Mesenchymal stem cell (in vitro differentiated cells and primary cell): ENCODE measurements around the gene SMARCD3.

Source experiments
- DNase-seq: peaks from one replicate; pipeline ENCODE4 v3.0.0-alpha.2; 2013
- H2AFZ ChIP-seq: one replicate; pipeline ENCODE4 v1.6.1; 2013; ENCODE audit warnings: low read depth, mild to moderate bottlenecking, control low read depth, inconsistent platforms, low read length, moderate library complexity
- H2AK5ac ChIP-seq: 2 replicates; pipeline ENCODE4 v1.6.1; 2013; ENCODE audit warnings: low read length, moderate library complexity, mild to moderate bottlenecking, inconsistent platforms; ENCODE audit not compliant: severe bottlenecking
- H2BK120ac ChIP-seq: one replicate; pipeline ENCODE4 v1.6.1; 2013; ENCODE audit warnings: low read depth, mild to moderate bottlenecking, inconsistent platforms, low read length, moderate library complexity
- H2BK12ac ChIP-seq, 2 experiments: one replicate each; pipeline ENCODE4 v1.6.1; 2013; ENCODE audit warnings: inconsistent platforms in 2 of 2, low read length in 2 of 2, mild to moderate bottlenecking in 2 of 2, moderate library complexity in 2 of 2, control low read depth in 1 of 2
- H2BK15ac ChIP-seq: one replicate; pipeline ENCODE4 v1.6.1; 2013; ENCODE audit warnings: mild to moderate bottlenecking, low read depth, inconsistent platforms; ENCODE audit not compliant: poor library complexity, severe bottlenecking
- H2BK5ac ChIP-seq: 2 replicates; pipeline ENCODE4 v1.6.1; 2013; ENCODE audit warnings: low read depth, mild to moderate bottlenecking, low read length, control low read depth, inconsistent platforms; ENCODE audit not compliant: poor library complexity, severe bottlenecking
- H3K14ac ChIP-seq, 2 experiments: one replicate each; pipeline ENCODE4 v1.6.1; 2013; ENCODE audit warnings: inconsistent platforms in 2 of 2, low read length in 2 of 2, control low read depth in 1 of 2, mild to moderate bottlenecking in 1 of 2, moderate library complexity in 1 of 2
- H3K18ac ChIP-seq, 2 experiments: one replicate each; pipeline ENCODE4 v1.6.1; 2013; ENCODE audit warnings: inconsistent platforms in 2 of 2, low read length in 2 of 2, control low read depth in 1 of 2, low read depth in 1 of 2, mild to moderate bottlenecking in 1 of 2
- H3K23ac ChIP-seq, 2 experiments: one replicate each; pipeline ENCODE4 v1.6.1; 2013; ENCODE audit warnings: inconsistent platforms in 2 of 2, low read length in 2 of 2, mild to moderate bottlenecking in 2 of 2, moderate library complexity in 2 of 2, control low read depth in 1 of 2
- H3K27ac ChIP-seq: 2 replicates; pipeline ENCODE4 v1.5.1; 2013; ENCODE audit warnings: mild to moderate bottlenecking, moderate library complexity, low read length, control low read depth, inconsistent platforms; ENCODE audit not compliant: poor library complexity, severe bottlenecking
- H3K27me3 ChIP-seq, 2 experiments: 2 replicates each; pipeline versions ENCODE4 v1.6.1 to v1.7.0; 2013; ENCODE audit warnings: low read length in 2 of 2, mild to moderate bottlenecking in 2 of 2, moderate library complexity in 2 of 2, control low read depth in 1 of 2, inconsistent platforms in 1 of 2; ENCODE audit not compliant: control insufficient read depth in 1 of 2, insufficient read depth in 1 of 2
- H3K36me3 ChIP-seq, 2 experiments: 2 replicates each; pipeline versions ENCODE4 v1.6.1 to v1.7.0; 2013; ENCODE audit warnings: low read length in 2 of 2, control low read depth in 1 of 2, inconsistent platforms in 1 of 2, low read depth in 1 of 2, mild to moderate bottlenecking in 1 of 2; ENCODE audit not compliant: insufficient read depth in 2 of 2, control insufficient read depth in 1 of 2
- H3K4ac ChIP-seq, 2 experiments: one replicate each; pipeline ENCODE4 v1.6.1; 2013; ENCODE audit warnings: inconsistent platforms in 2 of 2, low read length in 2 of 2, mild to moderate bottlenecking in 2 of 2, moderate library complexity in 2 of 2, control low read depth in 1 of 2, low read depth in 1 of 2
- H3K4me1 ChIP-seq: 2 replicates; pipeline ENCODE4 v1.6.1; 2013; ENCODE audit warnings: low read depth, low read length, control low read depth; ENCODE audit not compliant: control insufficient read depth, insufficient read depth
- H3K4me2 ChIP-seq: 2 replicates; pipeline ENCODE4 v1.6.1; 2013; ENCODE audit warnings: low read length, mild to moderate bottlenecking, inconsistent platforms; ENCODE audit not compliant: poor library complexity, severe bottlenecking
- H3K4me3 ChIP-seq, 2 experiments: 2 replicates each; pipeline versions ENCODE4 v1.5.1 to v1.7.0; 2013; ENCODE audit warnings: low read length in 2 of 2, mild to moderate bottlenecking in 2 of 2, control low read depth in 1 of 2, low read depth in 1 of 2; ENCODE audit not compliant: insufficient read depth in 1 of 2
- H3K79me1 ChIP-seq: replicated peaks from 2 replicates; pipeline ENCODE4 v1.6.1; 2013; ENCODE audit warnings: mild to moderate bottlenecking, control low read depth, low read length, inconsistent platforms; ENCODE audit not compliant: poor library complexity, severe bottlenecking
- H3K9ac ChIP-seq: 2 replicates; pipeline ENCODE4 v1.7.0; 2013; ENCODE audit warnings: mild to moderate bottlenecking, low read length, moderate library complexity
- H3K9me3 ChIP-seq: 2 replicates; pipeline ENCODE4 v1.7.0; 2013; ENCODE audit warnings: mild to moderate bottlenecking, low read length; ENCODE audit not compliant: control insufficient read depth
- H4K8ac ChIP-seq: one replicate; pipeline ENCODE4 v1.6.1; 2013; ENCODE audit warnings: inconsistent platforms, mild to moderate bottlenecking, low read length, moderate library complexity
- H4K91ac ChIP-seq: one replicate; pipeline ENCODE4 v1.6.1; 2013; ENCODE audit warnings: mild to moderate bottlenecking, low read length, inconsistent platforms
- WGBS: methylation state at CpG from one replicate; pipeline ENCODE4 v1.1.7; 2013; ENCODE audit warnings: mixed read lengths; 5-methylcytosine and 5-hydroxymethylcytosine counted together

The SMARCD3 gene

GRCh38 chr7:151264615-151265014 lies 16.1 kb upstream of the SMARCD3 start:
- Histone ChIP-seq H3K9ac (no peak overlapping the region), H3K4me2 (no peak overlapping the region), H3K9me3 (no peaks in the 10 kb centered on the region), H2AK5ac (no peak overlapping the region), H3K79me1 (no peaks in the 10 kb centered on the region), H4K91ac (no peak overlapping the region), H3K4ac (no peak overlapping the region), H2BK12ac (no peak overlapping the region), H2BK5ac (no peak overlapping the region), H3K23ac (no peak overlapping the region), H2BK120ac (no peak overlapping the region), H3K27ac (no peak overlapping the region), H3K4me1 (no peaks in the 10 kb centered on the region), H2BK15ac (no peak overlapping the region), H3K27me3 (peaks cover 68 to 73% of the 10 kb centered on the region in 2 experiments), H3K4me3 (no peak overlapping the region), H3K18ac (no peak overlapping the region), H3K14ac (no peak overlapping the region), H4K8ac (no peak overlapping the region), H3K36me3 (no peaks in the 10 kb centered on the region), H2AFZ (no peak overlapping the region)
- DNase-seq = no peak
- WGBS = 73% methylated on average over 5 of the region's 5 CpGs

DNA sequence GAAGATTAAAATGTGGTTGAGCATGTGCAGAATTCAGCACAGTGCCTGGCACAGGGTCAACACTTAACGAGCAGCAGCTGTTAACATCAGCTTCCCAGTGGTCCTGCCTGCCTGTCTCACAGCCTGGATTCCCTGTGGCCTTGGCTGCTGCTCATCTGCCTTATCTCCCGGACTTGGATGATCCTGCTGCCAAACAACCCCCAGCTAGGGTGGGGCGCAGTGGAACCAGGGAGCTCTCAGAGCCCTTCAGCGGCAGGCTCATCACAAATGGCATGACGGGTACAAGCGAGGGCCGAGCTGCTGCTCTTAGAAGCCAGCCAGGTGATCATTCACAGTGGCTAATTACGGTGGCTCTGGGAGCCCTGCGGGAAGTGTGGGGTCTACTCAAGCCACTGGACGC lies 13.0 kb upstream of the SMARCD3 start:
- no peaks in the 10 kb centered on the region for H3K36me3 ChIP-seq
- no peak overlapping the region for H2AK5ac ChIP-seq
- H3K4me3 ChIP-seq = no peak overlapping the region
- no peak overlapping the region for H3K18ac ChIP-seq
- H3K9me3 ChIP-seq = no peaks in the 10 kb centered on the region
- H2BK15ac ChIP-seq = no peak overlapping the region
- no peak overlapping the region for H2BK12ac ChIP-seq
- H3K14ac ChIP-seq = no peak overlapping the region
- DNase-seq = no peak
- no peaks in the 10 kb centered on the region for H3K4me1 ChIP-seq
- no peak overlapping the region for H3K9ac ChIP-seq
- no peak overlapping the region for H2AFZ ChIP-seq
- H2BK120ac ChIP-seq = no peak overlapping the region
- no peaks in the 10 kb centered on the region for H3K79me1 ChIP-seq
- H3K27me3 ChIP-seq = peaks cover 66 to 68% of the 10 kb centered on the region in 2 experiments
- no peak overlapping the region for H3K23ac ChIP-seq
- H3K4ac ChIP-seq = no peak overlapping the region
- H2BK5ac ChIP-seq = no peak overlapping the region
- H4K8ac ChIP-seq = no peak overlapping the region
- no peak overlapping the region for H3K4me2 ChIP-seq
- H3K27ac ChIP-seq = no peak overlapping the region
- H4K91ac ChIP-seq = no peak overlapping the region
- 81% methylated on average over 10 of the region's 10 CpGs for WGBS

GRCh38 chr7:151260883-151261282 lies 12.4 kb upstream of the SMARCD3 start:
- no peak overlapping the region for H2BK12ac ChIP-seq
- no peak overlapping the region for H2BK5ac ChIP-seq
- DNase-seq = no peak
- H3K4me2 ChIP-seq = no peak overlapping the region
- no peaks in the 10 kb centered on the region for H3K9me3 ChIP-seq
- H4K91ac ChIP-seq = no peak overlapping the region
- no peak overlapping the region for H3K18ac ChIP-seq
- no peak overlapping the region for H3K14ac ChIP-seq
- no peak overlapping the region for H3K4me3 ChIP-seq
- H3K27me3 ChIP-seq = peaks cover 70 to 71% of the 10 kb centered on the region in 2 experiments
- no peak overlapping the region for H4K8ac ChIP-seq
- H3K4me1 ChIP-seq = no peaks in the 10 kb centered on the region
- H3K79me1 ChIP-seq = no peaks in the 10 kb centered on the region
- H2BK15ac ChIP-seq = no peak overlapping the region
- 89% methylated on average over 8 of the region's 8 CpGs for WGBS
- H2AK5ac ChIP-seq = no peak overlapping the region
- no peaks in the 10 kb centered on the region for H3K36me3 ChIP-seq
- H3K4ac ChIP-seq = no peak overlapping the region
- H3K9ac ChIP-seq = no peak overlapping the region
- no peak overlapping the region for H2AFZ ChIP-seq
- H3K23ac ChIP-seq = no peak overlapping the region
- H2BK120ac ChIP-seq = no peak overlapping the region
- H3K27ac ChIP-seq = no peak overlapping the region

- Histone ChIP-seq H3K4me3 (no peak overlapping the region), H3K18ac (no peak overlapping the region), H2AFZ (no peak overlapping the region), H3K4ac (no peak overlapping the region), H3K79me1 (no peaks in the 10 kb centered on the region), H3K4me2 (no peak overlapping the region), H3K27me3 (peaks cover 73 to 74% of the 10 kb centered on the region in 2 experiments), H3K9me3 (no peaks in the 10 kb centered on the region), H4K8ac (no peak overlapping the region), H2BK5ac (no peak overlapping the region), H2BK15ac (no peak overlapping the region), H4K91ac (peak overlapping the region; percentile 53), H3K4me1 (no peaks in the 10 kb centered on the region), H3K36me3 (no peaks in the 10 kb centered on the region), H3K27ac (no peak overlapping the region), H2AK5ac (no peak overlapping the region), H3K23ac (no peak overlapping the region), H2BK120ac (no peak overlapping the region), H3K14ac (no peak overlapping the region), H3K9ac (no peak overlapping the region), H2BK12ac (no peak overlapping the region)
- no peak for DNase-seq
- whole genome bisulfite sequencing = 85% methylated on average over 11 of the region's 11 CpGs
Observed at GRCh38 chr7:151260471-151260870, 12.0 kb upstream of the SMARCD3 start.
